Fibroblast of mammary gland (primary cell): ENCODE results near the gene OR4D9.
"Not testable (repeated sequence)": the region's sequence is repeated elsewhere in the genome, so short reads cannot be mapped to it uniquely, and the experiment has no call there.

Source experiments
- DNase-seq: peaks from one replicate; pipeline ENCODE4 v3.0.0-alpha.2; 2010; ENCODE audit warnings: low read depth
- H3K4me3 ChIP-seq: 2 replicates; pipeline ENCODE4 v1.5.1; 2011; ENCODE audit warnings: low read depth, mild to moderate bottlenecking, low read length, moderate library complexity; ENCODE audit not compliant: control insufficient read depth
- CTCF ChIP-seq: conservative IDR thresholded peaks from 2 replicates; pipeline ENCODE4 v1.5.1; 2011; ENCODE audit warnings: low read depth, low read length, inconsistent platforms; ENCODE audit not compliant: control insufficient read depth, insufficient read depth

OR4D9 gene

GRCh38 chr11:59532620-59533019, 21.3 kb downstream of the OR4D9 start:
- TF ChIP-seq CTCF = no peak
- no peak overlapping the region for H3K4me3 ChIP-seq
- no peak for DNase-seq

GRCh38 chr11:59534676-59535075, 23.3 kb downstream of the OR4D9 start:
- TF ChIP-seq CTCF = no peak
- H3K4me3 ChIP-seq = no peak overlapping the region
- no peak for DNase-seq

- no peak overlapping the region for H3K4me3 ChIP-seq
- no peak for DNase-seq
- TF ChIP-seq CTCF = no peak
Measured at GRCh38 chr11:59542142-59542810, 30.9 kb downstream of the OR4D9 start.

GRCh38 chr11:59543713-59544112, 32.4 kb downstream of the OR4D9 start:
- not testable (repeated sequence) for H3K4me3 ChIP-seq

GRCh38 chr11:59544869-59545178, 33.5 kb downstream of the OR4D9 start:
- no peak overlapping the region for H3K4me3 ChIP-seq
- no peak for TF ChIP-seq CTCF
- no peak for DNase-seq

More at GRCh38 chr11:59543713-59544112, 32.4 kb downstream of the OR4D9 start:
- not testable (repeated sequence) for DNase-seq

GRCh38 chr11:59545179-59546020, 34.1 kb downstream of the OR4D9 start:
- DNase-seq = peak; percentile 90
- no peak for TF ChIP-seq CTCF

GRCh38 chr11:59547605-59548308, 36.4 kb downstream of the OR4D9 start:
- not testable (repeated sequence) for H3K4me3 ChIP-seq, DNase-seq

More at GRCh38 chr11:59545179-59546020, 34.1 kb downstream of the OR4D9 start:
- no peak overlapping the region for H3K4me3 ChIP-seq
